ACC112 (cell line): Measurements from ENCODE around the gene SERPINB10.
"Not testable (repeated sequence)": the region's sequence is repeated elsewhere in the genome, so short reads cannot be mapped to it uniquely, and the experiment has no call there.

Experiments
- H2AFZ ChIP-seq: fragments of 200-600 bp; sonication (generic); one replicate; pipeline ENCODE4 v1.6.0; 2017; ENCODE audit warnings: antibody characterized with exemption, low read length; ENCODE audit not compliant: unreplicated experiment
- H3K27ac ChIP-seq: fragments of 200-600 bp; sonication (generic); 2 replicates; pipeline ENCODE4 v1.5.1; 2014; ENCODE audit warnings: low read depth, mild to moderate bottlenecking, antibody characterized with exemption, low read length, moderate library complexity
- H3K27me3 ChIP-seq: fragments of 200-600 bp; sonication (generic); 2 replicates; pipeline ENCODE4 v1.6.1; 2014; ENCODE audit warnings: mild to moderate bottlenecking, antibody characterized with exemption, low read length, moderate library complexity, mixed read lengths; ENCODE audit not compliant: insufficient read depth
- H3K36me3 ChIP-seq: fragments of 200-600 bp; sonication (generic); 2 replicates; pipeline ENCODE4 v1.6.1; 2016; ENCODE audit warnings: mild to moderate bottlenecking, antibody characterized with exemption, low read length, moderate library complexity, mixed read lengths; ENCODE audit not compliant: insufficient read depth
- H3K4me1 ChIP-seq: fragments of 200-600 bp; sonication (generic); one replicate; pipeline ENCODE4 v1.6.1; 2016; ENCODE audit warnings: low read length, mixed read lengths; ENCODE audit not compliant: insufficient read depth, unreplicated experiment, control insufficient read depth
- H3K4me3 ChIP-seq: fragments of 200-600 bp; sonication (generic); 2 replicates; pipeline ENCODE4 v1.5.1; 2014; ENCODE audit warnings: mild to moderate bottlenecking, low read depth, low read length
- H3K79me2 ChIP-seq: fragments of 200-600 bp; sonication (generic); one replicate; pipeline ENCODE4 v1.6.0; 2016; ENCODE audit warnings: low read length; ENCODE audit not compliant: control insufficient read depth, unreplicated experiment, insufficient read depth

Gene SERPINB10

DNA sequence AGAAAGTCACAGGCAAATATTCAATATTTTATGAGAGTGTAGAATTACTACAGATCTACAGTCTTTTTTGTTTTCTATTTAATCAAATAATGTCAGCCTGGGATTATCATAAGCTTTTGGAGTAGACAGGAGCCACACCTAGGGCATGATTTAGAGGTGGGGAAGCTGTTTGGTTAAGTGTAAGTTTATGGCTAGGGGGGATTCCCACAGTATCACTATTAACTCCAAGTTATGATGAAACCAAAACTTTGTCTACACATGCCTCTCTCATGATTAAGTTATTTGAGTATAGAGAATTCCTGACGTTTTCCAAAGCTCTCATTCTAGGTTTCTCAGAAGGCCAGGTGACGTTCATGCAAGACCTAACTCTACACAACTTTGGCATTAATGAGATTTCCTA, 2.1 kb downstream of the SERPINB10 start:
- H3K4me1 ChIP-seq = no peaks in the 10 kb centered on the region
- no peaks in the 10 kb centered on the region for H3K36me3 ChIP-seq
- no peaks in the 10 kb centered on the region for H3K79me2 ChIP-seq
- no peak overlapping the region for H2AFZ ChIP-seq
- H3K27ac ChIP-seq = no peak overlapping the region
- H3K27me3 ChIP-seq = peaks cover 39% of the 10 kb centered on the region
- no peak overlapping the region for H3K4me3 ChIP-seq

DNA sequence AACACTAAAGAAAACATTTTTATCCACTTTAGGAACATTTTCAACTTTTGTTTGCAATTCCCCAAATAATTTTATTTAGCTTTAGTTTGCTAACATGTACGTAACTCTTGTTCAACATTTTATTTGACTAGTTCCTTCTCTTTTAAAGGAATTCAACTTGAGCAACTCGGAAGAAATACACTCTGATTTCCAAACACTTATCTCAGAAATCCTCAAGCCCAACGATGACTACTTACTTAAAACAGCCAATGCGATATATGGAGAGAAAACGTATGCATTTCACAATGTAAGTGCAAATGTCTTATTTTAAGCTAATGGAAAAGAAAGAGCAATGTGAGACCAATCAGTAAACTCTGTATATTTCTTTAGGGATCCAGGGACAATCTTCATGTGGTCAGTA, 10.1 kb downstream of the SERPINB10 start:
- no peaks in the 10 kb centered on the region for H3K4me1 ChIP-seq
- no peak overlapping the region for H2AFZ ChIP-seq
- peaks cover 72% of the 10 kb centered on the region for H3K27me3 ChIP-seq
- H3K27ac ChIP-seq = no peak overlapping the region
- H3K36me3 ChIP-seq = no peaks in the 10 kb centered on the region
- H3K79me2 ChIP-seq = no peaks in the 10 kb centered on the region
- no peak overlapping the region for H3K4me3 ChIP-seq

DNA sequence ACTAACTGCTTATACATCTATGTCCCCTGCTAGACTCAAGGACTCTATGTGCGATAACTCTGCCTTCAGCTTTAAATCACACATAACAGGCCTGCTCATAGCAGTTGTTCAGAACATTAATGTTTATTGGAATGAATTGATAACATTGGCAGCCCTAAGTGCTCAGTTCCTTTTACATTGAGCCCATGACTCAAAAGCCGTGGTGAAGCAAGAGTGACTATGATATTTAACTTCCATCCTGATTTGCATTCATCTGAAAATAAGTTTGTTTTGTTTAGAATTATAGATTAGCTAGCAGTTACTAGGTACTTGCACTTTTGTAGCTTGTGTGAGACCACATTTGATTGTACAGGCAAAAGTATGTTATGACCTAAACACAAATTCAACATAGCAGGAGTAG, 14.3 kb downstream of the SERPINB10 start:
- Histone ChIP-seq H3K27ac (no peak overlapping the region), H3K79me2 (no peaks in the 10 kb centered on the region), H3K27me3 (peaks cover 52% of the 10 kb centered on the region), H3K4me3 (no peak overlapping the region), H3K36me3 (no peaks in the 10 kb centered on the region), H3K4me1 (no peaks in the 10 kb centered on the region), H2AFZ (no peak overlapping the region)

DNA sequence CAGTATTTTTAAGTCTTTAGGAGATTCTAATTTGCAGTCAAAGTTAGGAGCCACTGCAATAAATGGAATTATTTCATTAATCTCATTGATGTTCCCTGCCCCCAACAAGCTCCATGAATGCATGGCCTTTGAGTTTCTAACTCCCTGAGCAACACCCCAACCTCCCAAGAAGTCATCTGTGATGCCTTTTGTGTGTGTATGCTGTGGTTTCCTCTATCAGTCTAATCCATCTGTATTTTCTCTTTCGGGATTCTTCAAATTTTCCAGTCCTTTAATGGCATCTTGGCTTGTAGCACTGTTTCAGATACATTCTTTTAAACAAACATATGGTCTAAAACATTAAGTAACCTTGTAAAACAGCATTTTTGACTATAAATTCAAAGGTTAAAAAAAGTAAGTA, 16.8 kb downstream of the SERPINB10 start:
- Histone ChIP-seq H2AFZ (no peak overlapping the region), H3K4me1 (no peaks in the 10 kb centered on the region)

DNA sequence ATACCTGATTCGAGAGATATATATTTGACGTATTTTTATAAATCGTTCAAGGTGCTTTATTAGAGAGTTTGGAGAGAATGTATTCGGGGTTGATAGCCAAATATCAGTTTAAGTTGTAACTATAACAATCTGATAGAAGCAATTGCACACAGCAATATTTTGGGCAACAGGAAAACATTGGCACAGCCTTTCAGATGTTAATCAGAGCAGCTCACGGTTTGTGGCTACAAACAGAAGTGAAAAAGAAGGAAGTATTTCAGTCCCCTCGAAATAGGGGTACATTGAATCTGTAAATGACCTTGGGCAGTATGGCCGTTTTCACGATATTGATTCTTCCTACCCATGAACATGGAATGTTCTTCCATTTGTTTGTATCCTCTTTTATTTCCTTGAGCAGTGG, 20.6 kb downstream of the SERPINB10 start:
- no peak overlapping the region for H3K27ac ChIP-seq
- H3K4me1 ChIP-seq = no peaks in the 10 kb centered on the region
- H3K79me2 ChIP-seq = no peaks in the 10 kb centered on the region
- H3K36me3 ChIP-seq = no peaks in the 10 kb centered on the region
- peaks cover 11% of the 10 kb centered on the region; the same call in 1 of the 2 replicates for H3K27me3 ChIP-seq
- no peak overlapping the region for H3K4me3 ChIP-seq
- H2AFZ ChIP-seq = no peak overlapping the region

More for the DNA sequence above, 16.8 kb downstream of the SERPINB10 start:
- H3K27me3 ChIP-seq = peaks cover 37% of the 10 kb centered on the region
- no peak overlapping the region for H3K4me3 ChIP-seq
- H3K27ac ChIP-seq = no peak overlapping the region
- H3K36me3 ChIP-seq = no peaks in the 10 kb centered on the region
- no peaks in the 10 kb centered on the region for H3K79me2 ChIP-seq

DNA sequence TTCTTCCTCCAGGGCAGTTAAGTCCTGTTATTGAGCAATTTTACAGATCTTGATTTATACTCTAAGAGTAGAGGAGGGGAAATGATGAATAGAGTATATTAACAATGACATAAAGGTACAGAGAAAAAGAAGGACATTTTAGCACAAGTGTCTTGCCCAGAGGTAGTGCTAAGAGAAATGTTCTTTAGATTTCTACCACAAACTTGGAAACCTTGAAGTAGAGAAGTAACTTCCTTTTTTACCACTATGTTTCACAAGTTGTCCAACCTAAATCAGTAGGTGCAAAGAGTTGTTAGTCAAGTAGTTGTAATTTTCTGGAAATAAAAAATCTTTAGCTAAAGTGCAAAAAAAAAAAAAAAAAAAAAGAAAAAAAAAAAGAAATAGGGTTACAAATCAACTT, 21.6 kb downstream of the SERPINB10 start:
- not testable (repeated sequence) for H3K27me3 ChIP-seq, H3K4me3 ChIP-seq, H3K27ac ChIP-seq, H3K79me2 ChIP-seq, H3K36me3 ChIP-seq, H2AFZ ChIP-seq, H3K4me1 ChIP-seq

DNA sequence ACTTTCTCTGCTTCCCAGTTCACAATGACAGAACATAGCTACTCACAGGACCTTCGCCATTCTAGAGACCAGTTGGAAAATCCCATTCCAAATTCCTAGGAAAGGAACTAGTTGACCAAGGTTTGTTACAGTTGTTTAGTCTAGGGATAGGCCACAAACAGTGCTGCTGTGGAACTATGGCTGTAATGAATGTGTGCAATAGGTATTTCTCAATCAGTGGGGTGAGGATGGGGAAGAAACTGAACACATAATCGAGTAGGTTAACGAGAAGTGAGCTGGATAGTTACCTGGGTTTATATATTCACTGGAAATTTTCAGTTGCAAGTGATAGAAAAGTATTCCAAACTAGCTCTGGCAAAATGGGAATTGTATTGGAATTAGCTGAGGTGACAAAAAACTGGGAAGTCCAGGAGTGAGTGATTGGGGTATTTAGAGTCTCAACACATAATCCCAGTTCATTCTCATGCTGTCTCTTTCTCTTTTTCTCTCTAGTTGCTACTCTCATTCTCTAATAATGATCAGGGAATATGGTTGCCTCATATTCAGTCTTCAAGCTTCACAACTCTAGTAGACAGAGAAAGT, 23.1 kb downstream of the SERPINB10 start:
- Histone ChIP-seq H3K4me3 (no peak overlapping the region), H3K79me2 (no peaks in the 10 kb centered on the region), H3K27me3 (peaks cover 3% of the 10 kb centered on the region; the same call in 1 of the 2 replicates), H2AFZ (no peak overlapping the region), H3K4me1 (no peaks in the 10 kb centered on the region), H3K36me3 (no peaks in the 10 kb centered on the region), H3K27ac (no peak overlapping the region)

DNA sequence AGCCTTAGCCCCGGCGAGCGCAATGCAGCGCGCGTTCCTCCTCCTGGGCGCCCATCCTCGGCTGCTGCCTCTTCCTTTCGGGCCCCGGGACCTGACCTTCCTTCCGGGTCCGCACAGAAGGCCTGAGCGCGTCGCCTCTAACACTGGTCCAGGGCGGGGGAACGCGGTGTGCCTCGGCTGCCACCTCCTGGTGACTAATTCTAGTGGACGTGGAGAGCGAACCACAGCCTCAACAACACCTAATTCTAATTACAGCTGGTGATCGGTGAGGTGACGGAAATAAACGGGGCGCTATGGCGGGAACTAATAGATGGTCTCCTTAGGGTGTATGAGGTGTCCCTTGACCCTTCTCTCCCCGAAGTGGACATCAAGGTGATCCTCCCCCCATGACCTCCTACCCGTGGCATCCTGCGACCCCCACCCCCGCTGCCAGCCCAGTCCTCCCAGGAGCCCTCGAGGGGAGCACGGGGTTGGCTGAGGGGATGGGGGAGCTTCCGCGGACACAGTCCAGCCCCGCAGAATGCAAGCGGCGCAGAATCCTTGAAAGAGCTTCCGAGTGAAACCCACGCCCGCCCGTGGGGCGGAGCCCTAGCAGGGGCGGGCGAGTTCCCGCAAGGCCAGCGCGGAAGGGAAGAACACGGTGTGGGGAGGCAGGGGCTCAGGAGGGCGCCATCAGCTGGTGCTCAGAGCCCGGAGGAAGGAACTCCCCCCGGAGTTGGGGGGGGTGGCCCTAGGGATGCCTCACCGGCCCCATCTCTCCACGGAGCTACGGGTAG, 28.6 kb downstream of the SERPINB10 start:
- Histone ChIP-seq H3K27ac (no peak overlapping the region), H3K4me3 (peak overlapping the region; percentile 99), H3K4me1 (no peaks in the 10 kb centered on the region), H3K79me2 (no peaks in the 10 kb centered on the region), H3K27me3 (peaks cover 16% of the 10 kb centered on the region), H2AFZ (peak overlapping the region; percentile 100), H3K36me3 (no peaks in the 10 kb centered on the region)

DNA sequence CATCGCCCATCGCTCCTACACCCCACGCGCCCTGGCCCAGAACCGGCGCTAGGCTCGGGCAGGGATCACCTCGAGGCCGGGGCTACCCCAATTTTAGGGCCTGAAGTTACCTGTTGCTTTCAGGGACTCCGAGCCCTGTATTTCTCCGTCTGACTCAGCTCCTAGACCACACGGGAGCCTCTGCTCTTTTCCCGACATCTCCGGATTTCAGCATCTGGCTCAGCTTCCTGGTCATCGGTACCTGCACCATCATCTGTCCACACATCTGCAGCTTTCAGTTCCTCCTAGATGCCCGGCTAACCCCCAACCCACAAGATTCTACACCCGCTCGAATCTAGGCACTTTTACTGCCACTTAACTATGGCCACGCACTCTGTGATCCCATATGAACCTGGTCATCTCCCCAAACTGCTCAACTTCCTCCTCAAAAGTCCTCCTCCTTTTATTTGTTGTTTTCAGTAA, 29.2 kb downstream of the SERPINB10 start:
- Histone ChIP-seq H2AFZ (peak overlapping the region; percentile 100), H3K27ac (no peak overlapping the region), H3K4me3 (peak overlapping the region; percentile 99), H3K4me1 (no peaks in the 10 kb centered on the region), H3K27me3 (peaks cover 16% of the 10 kb centered on the region), H3K79me2 (no peaks in the 10 kb centered on the region), H3K36me3 (no peaks in the 10 kb centered on the region)

DNA sequence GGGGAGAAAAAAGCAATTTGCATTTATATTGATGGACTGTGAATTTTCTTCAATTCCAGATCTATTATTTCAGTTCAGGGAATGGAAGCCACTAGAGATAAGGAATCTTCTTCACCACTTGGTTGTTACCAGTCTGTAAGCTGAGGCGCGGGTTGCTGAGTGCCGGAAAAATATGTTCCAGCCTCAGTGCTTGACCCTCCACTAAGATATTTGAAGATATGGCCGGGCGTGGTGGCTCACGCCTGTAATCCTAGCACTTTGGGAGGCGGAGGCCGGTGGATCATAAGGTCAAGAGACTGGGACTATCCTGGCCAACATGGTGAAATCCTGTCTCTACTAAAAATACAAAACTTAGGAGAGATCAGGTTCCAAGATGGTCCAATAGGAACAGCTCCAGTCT, 32.2 kb downstream of the SERPINB10 start:
- no peak overlapping the region for H2AFZ ChIP-seq
- H3K79me2 ChIP-seq = no peaks in the 10 kb centered on the region
- peaks cover 19% of the 10 kb centered on the region for H3K27me3 ChIP-seq
- H3K27ac ChIP-seq = no peak overlapping the region
- H3K4me1 ChIP-seq = no peaks in the 10 kb centered on the region
- H3K4me3 ChIP-seq = no peak overlapping the region
- no peaks in the 10 kb centered on the region for H3K36me3 ChIP-seq

DNA sequence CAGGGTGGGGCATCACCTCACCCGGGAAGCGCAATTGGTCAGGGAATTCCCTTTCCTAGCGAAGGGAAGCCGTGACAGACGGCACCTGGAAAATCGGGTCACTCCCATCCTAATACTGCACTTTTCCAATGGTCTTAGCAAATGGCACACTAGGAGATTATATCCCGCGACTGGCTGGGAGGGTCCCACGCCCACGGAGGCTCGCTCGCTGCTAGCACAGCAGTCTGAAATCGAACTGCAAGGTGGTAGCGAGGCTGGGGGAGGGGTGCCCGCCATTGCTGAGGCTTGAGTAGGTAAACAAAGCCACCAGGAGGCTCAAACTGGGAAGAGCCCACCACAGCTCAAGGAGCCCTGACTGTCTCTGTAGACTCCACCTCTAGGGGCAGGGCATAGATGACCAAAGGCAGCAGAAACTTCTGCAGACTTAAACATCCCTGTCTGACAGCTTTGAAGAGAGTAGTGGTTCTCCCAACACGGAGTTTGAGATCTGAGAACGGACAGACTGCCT, 32.8 kb downstream of the SERPINB10 start:
- H2AFZ ChIP-seq, H3K27ac ChIP-seq, H3K36me3 ChIP-seq, H3K79me2 ChIP-seq, H3K4me3 ChIP-seq, H3K4me1 ChIP-seq: not testable (repeated sequence)
- H3K27me3 ChIP-seq = peaks cover 19% of the 10 kb centered on the region
